ENCODE results near the gene TSPAN6. TPM values are rescaled to one million over a fixed set of nuclear protein-coding genes. Genes with fewer than 3 reads are reported as not detected.

The TSPAN6 gene
- total RNA-seq, 4 donors from 2014 or later, result 27.3 to 55.5 (median 38.4) TPM

Other genes starting within 250 kb of the TSPAN6 start
- gene PCDH19, start 226.5 kb downstream of the TSPAN6 start, total RNA-seq, result 1 to 10 TPM in 3 of 4 donors, under 1 TPM in 1; 0.74 to 4.3 (median 2.3) TPM
- gene TNMD, start 51.9 kb downstream of the TSPAN6 start, total RNA-seq, result 10 to 100 TPM in 3 of 4 donors, 1 to 10 TPM in 1; 3.0 to 80.5 (median 18.1) TPM
- gene SRPX2, start 7.4 kb upstream of the TSPAN6 start, total RNA-seq, result 100 to 1,000 TPM in 2 of 4 donors, 10 to 100 TPM in 2; 77.9 to 327 (median 148) TPM
- 10 to 100 TPM; 10.2 to 37.2 (median 14.8) TPM for gene SYTL4, start 95.3 kb upstream of the TSPAN6 start, total RNA-seq
- 10 to 100 TPM in 2 of 4 donors, 1 to 10 TPM in 2; 7.8 to 10.1 (median 9.8) TPM for gene CSTF2, start 183.6 kb upstream of the TSPAN6 start, total RNA-seq
- under 1 TPM in 2 of 4 donors, not detected in 2; 0.25 to 0.84 TPM for gene NOX1, start 237.6 kb upstream of the TSPAN6 start, total RNA-seq

Measured in omental fat pad (tissue), 4 donors.